Cortex of kidney (tissue), 1 donor: ENCODE data around the gene GLB1L2.

Experiments
- DNase-seq: peaks from one replicate; lab custom pipeline; 2025; lab: John Stamatoyannopoulos, UW

The GLB1L2 gene

DNA sequence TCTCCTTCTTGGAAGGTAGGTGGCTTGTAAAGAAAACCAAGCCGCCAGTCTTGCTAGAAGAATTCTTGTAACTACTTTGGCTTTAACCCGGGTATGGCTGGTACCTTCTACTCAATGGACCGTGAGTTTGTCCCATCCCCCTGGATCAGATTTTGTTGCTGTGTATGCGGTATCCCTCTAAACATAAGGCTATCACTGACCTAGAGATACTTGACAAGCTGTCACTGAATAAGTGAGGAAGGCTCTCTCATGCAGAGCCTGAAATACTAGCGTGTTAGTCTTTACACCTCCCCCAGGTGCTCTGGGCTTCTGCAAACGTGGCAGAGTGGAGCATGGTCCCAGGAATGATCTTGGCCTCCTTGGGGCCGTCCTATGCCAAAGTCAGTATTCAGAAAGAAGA lies 34.5 kb downstream of the GLB1L2 start:
- no peak for DNase-seq

DNA sequence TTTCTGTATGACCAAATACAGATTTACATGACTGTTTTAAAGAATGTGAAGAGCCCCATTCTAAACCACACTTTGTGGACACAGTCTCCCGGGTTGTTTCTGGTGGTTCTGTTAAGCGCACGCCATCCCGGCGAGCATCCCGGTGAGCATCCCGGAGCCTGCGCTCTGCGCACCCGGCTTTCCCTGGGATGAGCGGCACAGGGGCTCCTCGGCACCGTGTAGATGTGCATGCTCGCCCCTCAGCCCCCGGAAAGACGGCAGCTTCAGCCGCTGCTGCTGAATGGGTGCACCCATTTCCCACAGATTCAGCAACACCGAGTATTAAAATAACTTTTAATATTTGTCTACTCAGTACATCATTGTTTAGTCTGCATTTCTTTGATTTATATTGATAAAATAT lies 36.0 kb downstream of the GLB1L2 start:
- DNase-seq = no peak

DNA sequence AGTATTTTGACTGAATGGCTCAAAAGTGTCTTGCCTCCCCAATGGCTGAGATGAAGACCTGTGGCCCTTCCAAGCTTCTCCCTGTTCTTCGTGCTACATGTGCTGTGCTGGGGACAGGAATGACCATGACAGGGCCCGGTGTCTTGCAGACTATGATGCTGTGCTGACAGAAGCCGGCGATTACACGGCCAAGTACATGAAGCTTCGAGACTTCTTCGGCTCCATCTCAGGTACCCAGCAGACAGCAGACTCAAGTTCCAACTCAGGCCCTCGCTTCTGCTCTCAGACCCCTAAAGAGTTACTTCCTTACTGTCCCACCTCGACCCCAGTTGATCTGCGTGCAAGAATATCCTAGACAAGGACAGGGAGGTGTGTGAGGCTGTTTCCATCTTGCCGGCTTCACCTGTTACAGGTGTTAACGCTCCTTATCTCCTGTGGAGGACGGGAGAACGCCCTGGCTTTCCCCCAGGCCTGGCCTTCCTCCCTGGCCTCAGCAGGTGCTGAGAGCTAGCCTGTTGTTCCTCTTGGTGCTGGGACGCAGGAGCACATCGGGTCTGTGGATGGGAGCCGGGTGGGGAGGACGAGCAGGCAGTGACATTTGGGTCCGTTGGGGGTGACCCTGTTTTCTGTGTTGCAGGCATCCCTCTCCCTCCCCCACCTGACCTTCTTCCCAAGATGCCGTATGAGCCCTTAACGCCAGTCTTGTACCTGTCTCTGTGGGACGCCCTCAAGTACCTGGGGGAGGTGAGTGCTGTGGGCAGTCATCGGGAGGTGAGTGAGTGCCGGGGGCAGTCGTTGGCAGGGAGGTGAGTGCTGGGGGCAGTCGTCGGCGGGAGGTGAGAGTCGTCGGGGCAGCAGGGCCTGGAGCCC lies 38.1 kb downstream of the GLB1L2 start:
- no peak for DNase-seq

DNA sequence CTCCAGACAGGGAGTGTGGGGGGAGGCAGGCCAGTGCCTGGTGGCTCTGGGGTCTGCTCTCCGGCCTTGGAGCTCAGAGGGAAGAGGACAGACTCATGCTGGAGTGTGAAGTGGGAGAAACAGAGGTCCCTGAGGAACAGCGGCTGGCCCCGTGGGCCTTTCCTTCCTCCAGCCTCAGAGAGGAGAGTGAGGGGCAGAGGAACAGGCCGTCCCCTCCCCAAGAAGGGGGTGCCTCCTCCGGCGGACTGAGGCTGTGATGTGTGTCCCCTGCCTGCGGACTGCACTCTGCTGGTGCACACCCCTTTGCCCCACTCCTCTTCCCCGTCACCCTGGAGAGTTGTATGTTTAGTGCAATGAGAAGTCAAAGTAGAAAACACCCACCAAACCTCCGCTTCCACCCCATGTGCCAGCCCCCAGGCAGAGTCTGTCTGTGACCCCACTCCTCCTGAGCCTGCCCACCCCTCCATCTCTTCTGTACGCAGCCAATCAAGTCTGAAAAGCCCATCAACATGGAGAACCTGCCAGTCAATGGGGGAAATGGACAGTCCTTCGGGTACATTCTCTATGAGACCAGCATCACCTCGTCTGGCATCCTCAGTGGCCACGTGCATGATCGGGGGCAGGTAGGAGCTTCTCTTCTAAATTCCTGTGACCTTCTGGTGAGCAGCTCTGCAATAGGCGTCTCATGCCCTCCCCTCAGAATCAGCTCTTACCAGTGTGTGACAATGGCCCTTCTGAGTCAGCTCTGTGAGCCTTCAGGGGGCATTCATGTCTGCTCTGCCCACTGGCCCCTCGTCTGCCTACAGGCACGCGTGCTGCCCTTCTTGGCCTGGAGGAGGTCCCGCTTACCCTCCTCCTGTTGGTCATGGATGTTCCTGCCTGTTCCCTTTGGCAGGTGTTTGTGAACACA lies 39.0 kb downstream of the GLB1L2 start:
- DNase-seq = no peak

DNA sequence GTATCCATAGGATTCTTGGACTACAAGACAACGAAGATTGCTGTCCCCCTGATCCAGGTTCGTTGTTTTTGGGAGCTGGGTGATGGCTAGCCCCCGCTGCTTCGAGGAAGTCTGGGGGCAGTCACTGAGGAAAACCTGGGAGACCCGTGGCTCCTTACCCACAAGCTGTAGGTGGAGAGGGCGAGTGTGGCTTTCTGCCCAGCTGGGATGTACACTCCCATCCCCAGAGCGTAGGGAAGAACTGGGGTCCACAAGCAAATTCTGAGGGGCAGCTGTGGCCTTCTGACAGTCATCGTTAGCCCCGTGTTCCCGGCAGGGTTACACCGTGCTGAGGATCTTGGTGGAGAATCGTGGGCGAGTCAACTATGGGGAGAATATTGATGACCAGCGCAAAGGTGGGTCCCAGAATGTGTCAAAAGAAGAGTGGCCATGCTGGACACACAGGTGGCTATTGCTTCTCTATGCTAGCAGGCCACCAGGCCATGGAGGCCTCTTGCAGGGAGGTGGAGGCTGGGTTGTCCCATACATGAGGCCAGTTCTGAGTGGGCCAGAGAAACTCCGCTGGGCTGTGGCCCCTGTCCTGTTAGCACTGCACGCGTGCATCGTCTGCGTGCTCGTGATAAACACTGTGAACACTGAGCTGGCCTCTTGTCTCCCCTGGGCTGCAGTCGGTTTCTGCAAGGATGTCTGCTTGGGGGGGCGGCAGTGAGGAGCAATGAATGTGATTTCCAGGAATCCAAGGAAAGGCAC lies 39.8 kb downstream of the GLB1L2 start:
- no peak for DNase-seq

DNA sequence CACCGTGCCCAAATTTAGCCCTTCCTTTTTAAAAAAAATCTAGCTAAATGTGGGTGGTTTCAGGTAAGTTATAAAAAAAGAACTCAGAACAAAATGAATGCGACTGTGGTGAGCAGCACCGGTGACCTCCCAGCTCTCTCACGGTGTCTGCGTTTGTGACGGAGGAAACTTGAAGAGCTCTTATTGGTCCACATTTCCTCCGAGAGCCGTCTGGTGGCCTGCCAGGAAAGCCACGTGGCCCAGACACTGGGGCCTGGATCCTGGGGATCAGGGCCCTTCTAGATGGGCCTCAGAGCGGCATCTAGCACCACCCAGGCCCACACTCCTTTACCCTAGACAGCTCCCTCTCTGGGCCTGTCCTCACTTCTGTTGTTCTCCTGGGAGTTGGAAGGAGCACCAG lies 40.7 kb downstream of the GLB1L2 start:
- DNase-seq = no peak

DNA sequence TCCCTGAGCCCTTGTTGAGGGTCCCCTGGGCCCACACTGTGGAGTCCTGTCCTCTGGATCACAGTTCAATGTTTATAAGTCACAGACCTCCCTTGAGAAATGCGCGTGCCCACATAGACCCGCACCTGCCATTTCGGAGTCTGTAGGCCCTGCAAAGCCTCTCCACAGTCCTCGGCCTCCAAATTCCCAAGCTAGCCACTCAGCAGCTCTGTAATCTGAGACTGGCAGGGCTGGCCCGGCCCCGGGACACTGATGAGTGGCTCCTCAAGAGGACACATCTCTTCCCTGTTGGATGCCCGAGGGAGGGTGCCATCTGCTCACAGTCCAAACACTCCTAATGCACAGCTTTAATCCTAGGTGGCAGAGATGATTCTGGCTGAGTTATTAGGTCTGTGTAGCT lies 41.2 kb downstream of the GLB1L2 start:
- no peak for DNase-seq

DNA sequence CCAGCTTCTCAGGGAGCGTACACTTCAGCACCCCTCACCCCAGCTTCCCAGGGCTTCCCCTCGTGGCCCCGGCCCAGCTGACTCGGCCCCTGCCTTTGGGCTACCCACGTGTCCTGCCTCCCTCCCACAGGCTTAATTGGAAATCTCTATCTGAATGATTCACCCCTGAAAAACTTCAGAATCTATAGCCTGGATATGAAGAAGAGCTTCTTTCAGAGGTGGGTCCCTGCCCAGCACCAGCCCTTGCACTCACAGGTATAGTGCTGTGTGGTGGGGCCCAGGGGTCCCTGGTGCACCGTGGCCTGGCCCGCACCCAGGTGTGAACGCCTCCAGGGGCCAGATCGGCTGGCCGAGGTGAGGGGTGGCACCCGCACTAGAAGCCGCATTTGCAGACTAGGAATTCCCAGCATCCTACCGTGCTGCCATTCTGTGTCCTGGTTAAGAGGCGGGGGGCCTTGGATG lies 41.8 kb downstream of the GLB1L2 start:
- DNase-seq = no peak

DNA sequence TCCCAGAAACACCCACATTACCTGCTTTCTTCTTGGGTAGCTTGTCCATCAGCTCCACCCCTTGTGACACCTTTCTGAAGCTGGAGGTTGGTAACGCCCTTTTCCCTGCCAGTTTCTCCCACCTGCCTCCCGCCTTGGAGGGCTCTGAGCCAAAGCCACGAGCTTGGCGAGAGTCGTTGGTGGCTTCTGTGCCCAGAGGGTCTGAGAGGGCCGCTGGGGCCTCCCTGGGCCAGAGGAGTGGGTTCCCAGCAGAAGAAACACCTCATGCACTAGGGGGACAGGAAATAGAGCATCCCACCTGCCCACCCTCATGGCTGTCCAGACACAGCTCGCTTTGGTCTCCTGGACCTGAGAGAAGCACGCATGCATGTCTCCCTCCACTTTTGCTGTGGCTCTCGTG lies 42.4 kb downstream of the GLB1L2 start:
- no peak for DNase-seq

DNA sequence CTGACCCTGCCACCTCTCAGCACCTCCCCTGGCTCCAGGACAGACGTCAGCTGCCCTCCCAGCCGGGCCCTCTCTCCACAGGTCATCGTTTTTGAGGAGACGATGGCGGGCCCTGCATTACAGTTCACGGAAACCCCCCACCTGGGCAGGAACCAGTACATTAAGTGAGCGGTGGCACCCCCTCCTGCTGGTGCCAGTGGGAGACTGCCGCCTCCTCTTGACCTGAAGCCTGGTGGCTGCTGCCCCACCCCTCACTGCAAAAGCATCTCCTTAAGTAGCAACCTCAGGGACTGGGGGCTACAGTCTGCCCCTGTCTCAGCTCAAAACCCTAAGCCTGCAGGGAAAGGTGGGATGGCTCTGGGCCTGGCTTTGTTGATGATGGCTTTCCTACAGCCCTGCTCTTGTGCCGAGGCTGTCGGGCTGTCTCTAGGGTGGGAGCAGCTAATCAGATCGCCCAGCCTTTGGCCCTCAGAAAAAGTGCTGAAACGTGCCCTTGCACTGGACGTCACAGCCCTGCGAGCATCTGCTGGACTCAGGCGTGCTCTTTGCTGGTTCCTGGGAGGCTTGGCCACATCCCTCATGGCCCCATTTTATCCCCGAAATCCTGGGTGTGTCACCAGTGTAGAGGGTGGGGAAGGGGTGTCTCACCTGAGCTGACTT lies 43.2 kb downstream of the GLB1L2 start:
- DNase-seq = no peak

DNA sequence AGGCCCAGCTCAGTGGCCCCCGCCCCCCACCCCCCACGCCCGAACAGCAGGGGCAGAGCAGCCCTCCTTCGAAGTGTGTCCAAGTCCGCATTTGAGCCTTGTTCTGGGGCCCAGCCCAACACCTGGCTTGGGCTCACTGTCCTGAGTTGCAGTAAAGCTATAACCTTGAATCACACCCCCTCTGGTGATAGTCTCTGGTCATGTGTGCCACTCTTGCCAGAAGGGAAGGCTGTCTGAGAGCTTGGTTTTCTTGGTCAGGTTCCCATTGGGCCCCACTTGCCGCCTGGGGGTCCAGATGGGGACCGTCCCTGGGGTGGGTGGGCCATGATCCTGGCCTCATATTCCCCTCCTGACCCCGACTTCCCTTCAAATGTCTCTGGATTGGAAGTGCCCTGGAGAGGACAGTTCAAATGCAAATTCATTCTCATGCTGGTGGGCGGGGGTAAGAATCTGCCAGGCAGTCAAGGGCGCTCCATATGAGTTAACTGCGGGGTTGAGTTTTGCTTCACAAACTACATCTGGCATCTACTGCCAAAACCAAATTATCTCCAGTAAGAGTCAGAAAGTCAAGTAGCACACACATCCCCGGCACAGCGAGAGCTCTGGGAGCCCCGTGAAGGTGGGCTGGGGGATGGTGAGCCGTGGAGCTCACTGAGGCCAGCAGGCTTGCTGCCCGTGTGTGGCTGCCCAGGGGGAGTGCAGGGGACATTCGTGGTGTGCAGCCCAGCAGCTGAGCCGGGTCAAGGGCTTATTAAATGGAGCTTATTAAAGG lies 44.5 kb downstream of the GLB1L2 start:
- DNase-seq = no peak

DNA sequence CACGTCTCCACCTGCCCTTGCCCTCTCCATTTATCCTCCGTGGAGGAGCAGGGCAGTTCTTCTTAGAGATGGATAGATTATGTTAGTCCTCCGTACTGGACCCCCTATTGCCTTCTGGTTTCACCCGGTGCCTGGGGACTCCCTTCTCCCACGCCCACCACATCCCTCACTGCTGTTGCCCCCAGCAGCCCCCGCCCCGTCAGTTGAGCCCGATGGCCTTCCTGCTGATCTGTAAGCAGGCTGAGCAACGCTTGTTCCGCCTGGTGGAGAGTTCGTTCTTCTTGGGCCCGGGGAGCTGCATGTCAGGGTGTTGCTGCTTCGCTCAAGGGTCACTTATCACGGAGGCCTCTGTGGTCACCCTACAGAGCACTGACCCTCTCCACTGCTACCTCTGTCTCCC lies 46.1 kb downstream of the GLB1L2 start:
- no peak for DNase-seq

DNA sequence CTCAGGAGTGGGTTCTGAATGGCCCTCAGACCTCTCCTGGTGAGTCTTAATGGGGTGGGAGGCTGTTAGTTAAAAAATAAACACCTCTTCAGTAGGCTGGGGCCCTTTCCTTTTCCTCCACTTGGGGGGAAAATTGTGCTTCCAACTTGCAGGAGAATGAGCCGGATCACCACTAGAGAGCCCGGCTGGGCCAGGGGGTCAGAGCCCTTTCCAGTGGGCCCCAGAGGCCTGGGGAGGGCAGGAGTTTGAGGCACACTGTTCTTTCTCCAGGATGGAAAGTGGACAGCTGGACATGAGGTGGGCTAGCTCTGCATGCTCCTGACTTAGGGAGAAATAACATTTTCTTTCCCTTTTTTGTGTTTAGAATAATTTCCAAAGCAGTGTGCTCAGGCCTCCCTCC lies 47.5 kb downstream of the GLB1L2 start:
- no peak for DNase-seq

DNA sequence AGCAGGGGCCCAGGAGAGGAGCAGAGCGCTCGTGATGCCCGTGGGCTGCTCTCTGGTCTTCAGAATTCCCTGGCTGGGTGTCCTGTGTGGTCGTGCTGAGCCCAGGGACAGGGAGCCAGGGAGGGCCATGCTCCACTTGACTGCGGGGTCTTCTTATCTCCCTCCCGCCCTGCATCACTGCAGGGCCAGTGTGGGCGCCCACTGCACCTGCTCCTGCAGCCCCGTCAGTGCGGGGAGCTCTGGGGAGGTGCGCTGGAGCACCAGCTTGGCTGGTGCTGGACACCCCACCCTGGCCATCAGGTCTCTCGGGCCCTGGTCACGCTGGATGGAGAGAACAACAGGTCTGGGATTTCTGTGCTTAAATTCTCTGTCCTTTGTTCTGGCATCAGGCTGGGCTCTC lies 48.4 kb downstream of the GLB1L2 start:
- DNase-seq = no peak

DNA sequence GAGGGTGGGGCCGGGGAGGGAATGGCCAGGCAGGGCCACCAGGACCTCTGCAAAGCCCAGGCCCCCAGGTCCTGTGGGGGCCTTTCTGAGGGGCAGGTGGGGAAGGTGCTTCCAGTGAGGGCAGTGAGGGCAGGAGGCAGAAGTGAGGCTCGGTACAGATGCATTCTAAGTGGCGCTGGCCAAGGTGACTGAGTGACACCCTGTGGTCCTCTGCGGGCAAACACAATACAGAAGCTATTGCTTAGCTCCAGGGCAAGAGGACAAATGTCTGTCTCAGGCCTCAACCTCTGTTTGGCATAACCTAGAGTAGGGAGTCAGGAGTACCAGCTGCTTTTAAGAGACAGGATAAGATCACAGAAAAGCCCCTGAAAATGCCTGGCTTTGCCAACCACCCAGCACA lies 49.0 kb downstream of the GLB1L2 start:
- no peak for DNase-seq

DNA sequence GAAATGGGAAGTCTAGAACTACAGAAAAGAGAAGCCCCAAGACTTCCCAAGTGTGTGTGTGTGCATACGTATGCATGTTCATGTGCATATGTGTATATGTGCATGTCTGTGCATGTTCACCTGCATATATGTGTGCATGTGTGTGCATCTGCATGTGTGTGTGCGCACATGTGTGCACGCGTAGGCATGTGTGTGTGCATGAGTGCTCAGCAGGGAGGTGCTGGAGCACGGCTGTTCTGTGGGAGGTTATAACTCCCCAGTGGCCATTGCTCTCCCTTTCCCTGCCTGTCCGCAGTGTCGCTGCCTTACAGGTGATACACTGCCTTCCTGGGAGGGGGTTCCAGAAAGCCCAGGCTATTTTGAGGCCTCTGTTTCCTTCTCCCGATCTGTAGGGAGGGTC lies 50.5 kb downstream of the GLB1L2 start:
- no peak for DNase-seq

DNA sequence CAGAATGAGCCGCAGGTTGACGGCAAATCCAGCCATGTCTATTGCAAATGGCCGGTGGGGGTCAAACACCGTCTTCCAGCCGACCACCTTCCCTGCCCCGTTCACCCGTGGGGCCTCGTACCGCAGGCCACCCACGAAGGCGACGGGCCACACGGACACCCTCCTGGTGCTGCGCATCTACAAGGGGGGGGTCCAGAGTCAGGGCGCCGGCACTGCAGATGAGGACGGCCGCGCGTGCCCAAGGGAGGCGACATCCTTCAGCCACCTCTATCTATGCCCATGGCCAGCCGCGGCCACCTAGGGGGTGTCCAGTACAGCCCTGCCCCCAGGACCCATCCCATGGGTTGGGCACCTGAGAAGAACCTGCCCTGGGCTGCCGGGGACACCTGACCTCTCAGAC lies 51.0 kb downstream of the GLB1L2 start:
- DNase-seq = no peak

DNA sequence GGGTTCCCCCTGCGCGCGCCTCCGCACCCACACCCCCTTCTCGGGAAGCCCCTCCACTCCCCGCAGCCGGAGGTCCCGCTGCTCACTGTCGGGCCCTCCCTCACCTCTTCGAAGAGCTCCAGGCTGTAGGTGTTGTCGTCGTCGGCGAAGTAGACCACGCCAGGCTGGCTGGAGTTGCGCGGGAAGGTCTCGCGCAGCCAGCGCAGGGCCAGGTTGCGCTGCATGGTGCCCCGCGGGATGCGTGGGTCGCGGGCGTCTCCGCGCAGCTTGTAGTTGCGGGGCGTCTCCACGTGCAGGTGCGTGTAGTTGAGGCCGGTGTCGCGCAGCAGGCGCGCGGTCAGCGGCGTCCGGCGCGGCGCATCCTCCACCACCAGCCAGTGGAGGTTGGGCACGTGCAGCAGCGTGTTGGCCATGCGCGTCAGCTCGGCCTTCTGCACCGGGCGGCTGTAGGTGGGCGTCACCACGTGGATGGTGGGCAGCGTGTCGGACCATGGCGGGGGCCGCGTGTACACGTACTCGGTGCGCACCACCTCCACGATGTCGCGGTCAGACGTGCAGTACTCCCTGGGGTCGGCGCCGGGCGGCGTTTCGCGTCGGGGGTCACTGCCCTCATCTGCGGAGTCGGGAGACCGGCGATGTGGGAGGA lies 51.9 kb downstream of the GLB1L2 start:
- DNase-seq = no peak

DNA sequence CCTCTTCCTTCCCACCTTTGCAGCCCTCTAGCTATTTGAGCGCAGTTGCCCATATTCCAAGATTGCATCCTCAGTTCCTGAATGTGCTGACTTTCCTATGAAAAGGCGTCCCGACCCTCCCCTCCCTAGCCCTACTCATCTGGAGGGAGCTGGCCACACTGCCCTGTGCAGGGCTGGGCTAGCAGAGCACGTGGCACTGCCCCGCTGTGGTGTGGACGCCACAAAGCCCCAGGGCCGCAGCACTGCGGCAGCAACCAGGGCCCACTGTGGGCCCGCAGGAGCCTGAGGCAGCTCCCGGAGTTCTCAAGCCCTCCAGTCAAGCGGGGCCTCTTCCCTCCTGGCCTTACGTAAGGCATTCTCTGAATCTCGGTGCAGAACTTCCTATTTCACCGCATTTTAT lies 52.6 kb downstream of the GLB1L2 start:
- no peak for DNase-seq

DNA sequence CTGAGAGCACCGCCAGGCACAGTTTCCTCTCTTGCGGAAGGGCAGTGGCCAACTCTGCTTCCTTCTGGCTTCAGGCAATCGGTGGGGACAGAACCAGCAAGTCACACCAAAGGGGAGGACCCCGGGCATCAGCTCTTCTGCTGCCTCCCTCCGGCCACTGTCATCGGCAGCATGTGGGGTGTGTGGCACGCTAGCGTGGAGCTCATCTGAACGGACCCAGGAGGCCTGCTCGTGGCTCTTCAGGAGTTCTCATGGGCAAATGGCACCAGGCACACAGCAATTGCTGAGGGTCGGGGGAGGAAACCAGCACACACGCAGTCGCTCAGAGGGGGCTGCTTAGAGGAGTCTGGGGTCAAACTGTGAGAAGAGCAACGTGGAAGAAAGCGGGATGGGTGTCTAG lies 53.4 kb downstream of the GLB1L2 start:
- DNase-seq = no peak
